ENCODE data around the gene OTULIN.

DNA sequence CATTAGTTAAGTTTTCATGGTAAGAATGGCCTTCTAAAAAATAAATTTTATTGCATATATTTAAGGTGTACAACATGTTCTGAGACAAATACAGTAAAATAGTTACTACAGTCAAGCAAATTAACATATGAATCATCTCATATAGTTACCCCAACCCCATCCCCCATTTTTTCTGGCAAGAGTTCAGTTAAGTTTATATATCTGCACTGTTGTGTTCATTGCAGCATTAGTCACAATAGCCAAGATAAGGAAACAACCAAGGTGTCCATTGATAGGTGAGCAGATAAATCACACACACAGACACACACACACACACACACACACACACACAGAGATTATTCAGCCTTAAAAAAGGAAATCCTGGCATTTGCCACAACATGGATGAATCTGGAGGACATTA, 37.2 kb upstream of the OTULIN start:
- TF ChIP-seq POLR2A (IDR thresholded peaks at IDR 0.05) (no peak), POLR2AphosphoS5 (IDR thresholded peaks at IDR 0.05) (no peak), EP300 (IDR thresholded peaks at IDR 0.05) (no peak)
- TF ChIP-seq, protein P1, sequence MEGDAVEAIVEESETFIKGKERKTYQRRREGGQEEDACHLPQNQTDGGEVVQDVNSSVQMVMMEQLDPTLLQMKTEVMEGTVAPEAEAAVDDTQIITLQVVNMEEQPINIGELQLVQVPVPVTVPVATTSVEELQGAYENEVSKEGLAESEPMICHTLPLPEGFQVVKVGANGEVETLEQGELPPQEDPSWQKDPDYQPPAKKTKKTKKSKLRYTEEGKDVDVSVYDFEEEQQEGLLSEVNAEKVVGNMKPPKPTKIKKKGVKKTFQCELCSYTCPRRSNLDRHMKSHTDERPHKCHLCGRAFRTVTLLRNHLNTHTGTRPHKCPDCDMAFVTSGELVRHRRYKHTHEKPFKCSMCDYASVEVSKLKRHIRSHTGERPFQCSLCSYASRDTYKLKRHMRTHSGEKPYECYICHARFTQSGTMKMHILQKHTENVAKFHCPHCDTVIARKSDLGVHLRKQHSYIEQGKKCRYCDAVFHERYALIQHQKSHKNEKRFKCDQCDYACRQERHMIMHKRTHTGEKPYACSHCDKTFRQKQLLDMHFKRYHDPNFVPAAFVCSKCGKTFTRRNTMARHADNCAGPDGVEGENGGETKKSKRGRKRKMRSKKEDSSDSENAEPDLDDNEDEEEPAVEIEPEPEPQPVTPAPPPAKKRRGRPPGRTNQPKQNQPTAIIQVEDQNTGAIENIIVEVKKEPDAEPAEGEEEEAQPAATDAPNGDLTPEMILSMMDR (IDR thresholded peaks at IDR 0.05): no peak
